Stimulated activated naive CD8-positive, alpha-beta T cell treated with anti-CD3 and anti-CD28 coated beads, Interleukin-15, amount 100 ng/mL, for 72 hours (primary cell): ENCODE results near the gene GNG7.
"Not testable (repeated sequence)": the region's sequence is repeated elsewhere in the genome, so short reads cannot be mapped to it uniquely, and the experiment has no call there.

Source experiments
- ATAC-seq: fragments of 150-1000 bp; cut with Tn5 transposase; 2 replicates; pipeline ENCODE4 v1.10.0; 2021; ENCODE audit warnings: mild to moderate bottlenecking, moderate library complexity
- DNase-seq, 2 donors: peaks; one replicate each; pipeline ENCODE4 v3.0.0; 2021 to 2022
- H3K27ac Mint-ChIP-seq, 2 donors: one replicate each; pipeline ENCODE4 v1.8.0; 2022; ENCODE audit warnings: mild to moderate bottlenecking in 2 of 2, mixed read lengths in 2 of 2, moderate library complexity in 2 of 2
- H3K27me3 Mint-ChIP-seq: one replicate; pipeline ENCODE4 v1.8.0; 2022; ENCODE audit warnings: mixed read lengths
- H3K4me1 Mint-ChIP-seq: one replicate; pipeline ENCODE4 v1.8.0; 2022; ENCODE audit warnings: mild to moderate bottlenecking, mixed read lengths
- H3K4me3 Mint-ChIP-seq, 2 donors: one replicate each; pipeline ENCODE4 v1.8.0; 2022; ENCODE audit warnings: mild to moderate bottlenecking in 2 of 2, mixed read lengths in 2 of 2, moderate library complexity in 1 of 2
- H3K9me3 Mint-ChIP-seq, 2 donors: one replicate each; pipeline ENCODE4 v1.8.0; 2022; ENCODE audit warnings: mixed read lengths in 2 of 2

GNG7 gene

GRCh38 chr19:2634228-2634951, 68.1 kb downstream of the GNG7 start:
- ATAC-seq (no peak), DNase-seq (no peak)
- Mint-ChIP-seq H3K27ac (no peak overlapping the region), H3K9me3 (peaks cover 8 to 10% of the 10 kb centered on the region in 2 donors), H3K4me3 (no peak overlapping the region), H3K4me1 (peaks cover 45% of the 10 kb centered on the region), H3K27me3 (peaks cover 24% of the 10 kb centered on the region)

GRCh38 chr19:2633693-2634075, 68.8 kb downstream of the GNG7 start:
- DNase-seq (no peak), ATAC-seq (no peak)
- Mint-ChIP-seq H3K4me1 (peaks cover 45% of the 10 kb centered on the region), H3K4me3 (no peak overlapping the region), H3K9me3 (peaks cover 11 to 17% of the 10 kb centered on the region in 2 donors), H3K27me3 (peaks cover 17% of the 10 kb centered on the region), H3K27ac (no peak overlapping the region)

DNA sequence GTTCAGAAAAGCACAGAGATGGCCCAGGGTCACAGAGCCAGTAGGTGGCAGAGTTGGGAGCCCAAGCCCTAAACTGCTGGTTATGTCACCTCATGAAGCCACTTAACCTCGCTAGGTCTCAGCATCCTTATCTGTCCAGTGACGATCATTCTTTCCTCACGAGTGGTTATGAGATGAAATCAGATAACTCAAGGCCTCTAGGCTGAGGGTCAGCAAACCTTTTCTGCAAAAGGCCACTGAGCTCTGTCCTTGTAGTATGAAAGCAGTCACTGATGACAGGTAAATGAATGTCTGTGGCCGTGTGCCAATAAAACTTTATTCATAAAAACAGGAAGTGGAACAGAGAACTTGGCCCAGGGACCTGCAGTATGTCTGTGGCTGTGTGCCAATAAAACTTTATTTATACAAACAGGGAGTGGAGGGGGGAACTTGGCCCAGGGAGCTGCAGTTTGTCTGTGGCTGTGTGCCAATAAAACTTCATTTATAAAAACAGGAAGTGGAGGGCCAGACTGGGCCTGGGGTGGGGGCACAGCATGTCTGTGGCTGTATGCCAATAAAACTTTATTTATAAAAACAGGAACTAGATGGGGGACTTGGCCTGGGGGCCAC, 71.2 kb downstream of the GNG7 start:
- Mint-ChIP-seq H3K4me3 (no peak overlapping the region), H3K4me1 (peaks cover 49% of the 10 kb centered on the region), H3K27ac (peak overlapping the region in 1 of 2 donors; percentile 76), H3K27me3 (no peaks in the 10 kb centered on the region), H3K9me3 (peaks cover 16 to 27% of the 10 kb centered on the region in 2 donors)
- ATAC-seq (no peak), DNase-seq (no peak)

DNA sequence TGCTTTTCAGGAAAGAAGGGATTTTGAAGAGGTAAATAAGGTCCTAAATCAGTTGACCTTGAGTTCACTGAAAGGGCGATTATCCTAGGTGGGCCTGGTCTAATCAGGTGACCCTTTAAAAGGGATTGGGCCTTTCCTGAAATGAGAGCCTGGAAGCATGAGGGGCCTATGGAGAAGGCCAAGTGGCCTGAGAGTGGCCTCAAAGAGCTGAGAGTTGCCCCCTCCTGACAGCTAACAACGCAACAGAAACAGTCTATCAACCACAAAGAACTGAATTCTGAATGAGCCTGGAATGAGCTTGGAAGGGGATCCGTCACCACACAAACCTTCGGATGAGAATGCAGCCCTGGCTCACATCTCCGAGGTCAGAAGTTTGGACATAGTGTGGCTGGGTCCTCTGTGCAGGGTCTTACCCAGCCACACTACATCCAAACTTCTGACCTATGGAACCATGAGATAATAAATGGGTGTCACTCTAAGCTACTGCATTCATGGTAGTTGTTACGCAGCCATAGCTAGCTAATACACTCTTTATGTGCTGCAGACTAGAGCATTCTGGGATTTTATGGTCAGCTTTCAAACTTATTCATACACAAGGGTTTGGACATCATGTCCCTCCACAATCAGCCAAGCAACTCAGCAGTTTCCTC, 72.0 kb downstream of the GNG7 start:
- no peak for ATAC-seq
- Mint-ChIP-seq H3K27ac (peak overlapping the region in 1 of 2 donors; percentile 6), H3K27me3 (no peaks in the 10 kb centered on the region), H3K4me3 (no peak overlapping the region), H3K9me3 (peaks cover 16 to 27% of the 10 kb centered on the region in 2 donors), H3K4me1 (peaks cover 50% of the 10 kb centered on the region)
- no peak for DNase-seq

- no peaks in the 10 kb centered on the region for H3K27me3 Mint-ChIP-seq
- no peak overlapping the region for H3K4me3 Mint-ChIP-seq
- H3K4me1 Mint-ChIP-seq: peaks cover 50% of the 10 kb centered on the region
- H3K9me3 Mint-ChIP-seq: peaks cover 16 to 27% of the 10 kb centered on the region in 2 donors
- H3K27ac Mint-ChIP-seq: peak overlapping the region in 1 of 2 donors; percentile 6
- ATAC-seq: no peak
- DNase-seq: no peak
Measured at GRCh38 chr19:2629491-2630351, 72.8 kb downstream of the GNG7 start.

GRCh38 chr19:2628597-2628996, 73.9 kb downstream of the GNG7 start:
- Mint-ChIP-seq H3K27ac (no peak overlapping the region), H3K4me1 (peaks cover 54% of the 10 kb centered on the region), H3K4me3 (no peak overlapping the region)

DNA sequence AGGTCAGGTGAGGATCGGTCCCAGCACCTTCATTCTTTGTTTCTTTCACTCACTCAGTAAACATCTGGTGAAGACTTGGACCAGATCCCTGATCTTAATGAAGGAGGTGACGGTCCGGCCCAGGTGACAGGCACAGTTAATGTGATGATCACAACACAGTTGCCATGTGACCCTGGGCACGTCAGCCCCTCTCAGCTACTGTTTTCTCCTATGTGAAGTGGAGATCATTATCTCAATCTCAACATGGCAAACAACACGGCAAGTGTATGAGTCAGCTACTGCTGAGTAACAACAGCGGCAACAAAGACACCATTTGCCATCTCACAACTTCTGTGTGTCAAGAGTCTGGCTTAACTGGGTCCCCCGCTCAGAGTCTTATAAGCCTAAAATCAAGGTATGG, 74.6 kb downstream of the GNG7 start:
- DNase-seq (no peak), ATAC-seq (no peak)
- no peak overlapping the region for H3K27ac Mint-ChIP-seq
- no peaks in the 10 kb centered on the region for H3K27me3 Mint-ChIP-seq
- H3K9me3 Mint-ChIP-seq: peaks cover 16 to 27% of the 10 kb centered on the region in 2 donors
- no peak overlapping the region for H3K4me3 Mint-ChIP-seq
- H3K4me1 Mint-ChIP-seq: peaks cover 57% of the 10 kb centered on the region

More at GRCh38 chr19:2628597-2628996, 73.9 kb downstream of the GNG7 start:
- H3K9me3 Mint-ChIP-seq: peaks cover 16 to 27% of the 10 kb centered on the region in 2 donors
- ATAC-seq: no peak
- DNase-seq: no peak
- H3K27me3 Mint-ChIP-seq: no peaks in the 10 kb centered on the region

GRCh38 chr19:2627319-2627829, 75.1 kb downstream of the GNG7 start:
- DNase-seq (no peak), ATAC-seq (peak; percentile 68)
- peaks cover 60% of the 10 kb centered on the region for H3K4me1 Mint-ChIP-seq
- H3K9me3 Mint-ChIP-seq: peaks cover 16 to 27% of the 10 kb centered on the region in 2 donors
- H3K27ac Mint-ChIP-seq: no peak overlapping the region
- peak overlapping the region in 1 of 2 donors; percentile 61 for H3K4me3 Mint-ChIP-seq
- H3K27me3 Mint-ChIP-seq: no peaks in the 10 kb centered on the region

DNA sequence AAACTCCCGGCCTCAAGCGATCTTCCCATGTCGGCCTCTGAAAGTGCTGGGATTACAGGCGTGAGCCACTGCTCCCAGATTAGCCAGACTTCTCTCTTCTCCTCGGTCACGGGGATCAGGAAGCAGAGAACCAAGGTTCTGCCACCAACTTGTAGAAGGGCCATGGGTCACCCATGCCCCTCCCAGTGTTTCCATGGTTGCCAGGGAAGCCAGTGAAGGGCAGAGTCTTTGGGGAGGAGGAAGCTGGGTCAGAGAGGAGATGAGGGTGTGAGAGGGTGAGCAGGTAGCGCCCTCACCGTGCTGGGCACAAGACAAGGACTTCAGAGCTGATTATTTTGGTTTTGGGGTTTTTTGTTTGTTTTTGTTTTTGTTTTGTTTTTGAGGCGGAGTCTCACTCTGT, 77.1 kb downstream of the GNG7 start:
- H3K9me3 Mint-ChIP-seq: peaks cover 8 to 21% of the 10 kb centered on the region in 2 donors
- no peak for ATAC-seq
- no peak overlapping the region for H3K27ac Mint-ChIP-seq
- H3K4me1 Mint-ChIP-seq: peaks cover 69% of the 10 kb centered on the region
- no peaks in the 10 kb centered on the region for H3K27me3 Mint-ChIP-seq
- no peak for DNase-seq
- H3K4me3 Mint-ChIP-seq: no peak overlapping the region

GRCh38 chr19:2624537-2625091, 77.9 kb downstream of the GNG7 start:
- H3K4me3 Mint-ChIP-seq: no peak overlapping the region
- H3K9me3 Mint-ChIP-seq: peaks cover 8 to 19% of the 10 kb centered on the region in 2 donors
- DNase-seq (no peak), ATAC-seq (no peak)
- no peak overlapping the region for H3K27ac Mint-ChIP-seq
- peaks cover 71% of the 10 kb centered on the region for H3K4me1 Mint-ChIP-seq
- no peaks in the 10 kb centered on the region for H3K27me3 Mint-ChIP-seq

- no peak overlapping the region for H3K4me3 Mint-ChIP-seq
- no peak for ATAC-seq
- no peaks in the 10 kb centered on the region for H3K27me3 Mint-ChIP-seq
- H3K4me1 Mint-ChIP-seq: peaks cover 71% of the 10 kb centered on the region
- no peak overlapping the region for H3K27ac Mint-ChIP-seq
- H3K9me3 Mint-ChIP-seq: peaks cover 6 to 11% of the 10 kb centered on the region in 2 donors
- DNase-seq: no peak
Measured at GRCh38 chr19:2623798-2624197, 78.7 kb downstream of the GNG7 start.

- not testable (repeated sequence) for ATAC-seq, H3K9me3 Mint-ChIP-seq, H3K27me3 Mint-ChIP-seq
- peak overlapping the region; percentile 78 for H3K4me3 Mint-ChIP-seq
- H3K27ac Mint-ChIP-seq: peak overlapping the region; percentile 65
- peaks cover 71% of the 10 kb centered on the region for H3K4me1 Mint-ChIP-seq
- DNase-seq: peak; percentile 43 to 62
Measured at GRCh38 chr19:2622371-2622961, 80.0 kb downstream of the GNG7 start.

GRCh38 chr19:2619076-2619475, 83.4 kb downstream of the GNG7 start:
- ATAC-seq: no peak
- no peak for DNase-seq

DNA sequence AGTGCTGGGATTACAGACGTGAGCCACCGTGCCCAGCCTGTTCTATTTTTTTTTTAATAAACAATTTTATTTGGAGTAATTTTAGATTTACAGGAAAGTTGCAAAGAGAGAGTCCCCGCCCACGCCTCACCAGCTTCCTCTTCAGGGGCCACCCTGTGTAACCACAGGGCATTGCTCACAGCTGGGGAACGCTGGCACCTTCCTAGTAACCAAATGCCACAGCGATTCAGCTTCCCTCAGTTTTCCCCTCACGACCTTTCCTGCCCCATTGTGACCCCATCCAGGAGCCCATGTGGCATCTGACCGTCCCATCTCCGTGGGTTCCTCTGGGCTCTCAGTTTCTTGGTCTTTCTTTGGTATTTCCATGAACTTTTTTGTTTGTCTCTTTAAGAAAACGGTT, 83.9 kb downstream of the GNG7 start:
- Mint-ChIP-seq H3K4me3 (peak overlapping the region; percentile 57 to 62), H3K4me1 (peaks cover 86% of the 10 kb centered on the region), H3K9me3 (no peaks in the 10 kb centered on the region), H3K27me3 (no peaks in the 10 kb centered on the region), H3K27ac (peak overlapping the region; percentile 61 to 96)
- DNase-seq (peak; percentile 47 to 83), ATAC-seq (peak; percentile 39)

More at GRCh38 chr19:2619076-2619475, 83.4 kb downstream of the GNG7 start:
- H3K27ac Mint-ChIP-seq: peak overlapping the region in 1 of 2 donors; percentile 96
- peak overlapping the region; percentile 57 to 62 for H3K4me3 Mint-ChIP-seq
- H3K27me3 Mint-ChIP-seq: no peaks in the 10 kb centered on the region
- no peaks in the 10 kb centered on the region for H3K9me3 Mint-ChIP-seq
- H3K4me1 Mint-ChIP-seq: peaks cover 85% of the 10 kb centered on the region
